ENCODE results near the gene OR2M5.

DNA sequence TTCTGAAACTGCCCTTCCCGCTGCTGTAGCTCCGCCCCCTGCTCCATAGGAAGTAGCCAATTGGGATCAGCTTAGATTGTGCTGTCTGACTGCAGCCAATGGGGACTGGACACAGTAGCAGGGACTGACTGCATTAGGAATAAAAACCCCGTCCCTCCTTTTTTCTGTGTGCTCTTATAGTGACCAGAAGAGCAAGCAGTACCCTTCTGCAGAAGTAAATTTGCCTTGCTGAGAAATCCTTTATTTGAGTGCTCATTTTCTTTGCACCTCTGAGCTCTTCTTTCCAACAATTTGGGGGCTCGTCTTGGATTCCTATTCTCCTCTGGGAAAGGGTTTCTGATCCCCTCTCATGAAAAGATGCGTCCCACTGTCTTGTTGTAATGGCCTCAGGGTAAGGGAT, 33.8 kb upstream of the OR2M5 start:
- TF ChIP-seq TCF12 (IDR thresholded peaks at IDR 0.05; ENCODE audit: low read depth, low read length), result no peak
- TF ChIP-seq HDGF (IDR thresholded peaks at IDR 0.05), result no peak
- no peak for TF ChIP-seq EZH2 (IDR thresholded peaks at IDR 0.05; ENCODE audit: borderline replicate concordance, control insufficient read depth, low read depth, low read length)
- TF ChIP-seq SIN3A (IDR thresholded peaks at IDR 0.05; ENCODE audit: low read depth, low read length), result no peak

Measured in GM12878 (cell line).